Neural crest cell (in vitro differentiated cells): Measurements from ENCODE around the gene SCN3B. TPM values are rescaled to one million over a fixed set of nuclear protein-coding genes. Genes with fewer than 3 reads are reported as not detected.

ENCODE experiments used
- DNase-seq: peaks from one replicate; pipeline ENCODE4 v3.0.0; 2021; ENCODE audit warnings: low read depth, mixed read lengths, low spot score
- H3K27ac Mint-ChIP-seq: one replicate; pipeline ENCODE4 v1.8.0; 2021; ENCODE audit warnings: mild to moderate bottlenecking, mixed read lengths; ENCODE audit not compliant: unreplicated experiment
- H3K27me3 Mint-ChIP-seq: 2 replicates; pipeline ENCODE4 v1.8.0; 2021; ENCODE audit warnings: low read depth, mild to moderate bottlenecking, mixed read lengths
- H3K36me3 Mint-ChIP-seq: 2 replicates; pipeline ENCODE4 v1.8.0; 2021; ENCODE audit warnings: low read depth, mild to moderate bottlenecking, mixed read lengths
- H3K4me1 Mint-ChIP-seq: 2 replicates; pipeline ENCODE4 v1.8.0; 2021; ENCODE audit warnings: mixed read lengths
- H3K4me3 Mint-ChIP-seq: one replicate; pipeline ENCODE4 v1.8.0; 2021; ENCODE audit warnings: mild to moderate bottlenecking, mixed read lengths
- H3K9me3 Mint-ChIP-seq: 2 replicates; pipeline ENCODE4 v1.8.0; 2021; ENCODE audit warnings: mixed read lengths
- total RNA-seq: library from RNA; stranded (reverse); gene quantifications from 2 replicates; pipeline ENCODE4 v1.2.1, GENCODE V29; 2021
- TF ChIP-seq, protein P1 (sequence below): fragments of 200-600 bp; sonication (generic); conservative IDR thresholded peaks from 2 replicates; pipeline ENCODE4 v1.5.0; 2021; ENCODE audit warnings: antibody characterized with exemption, mild to moderate bottlenecking

The SCN3B gene
- total RNA-seq, 1 donor from 2014 or later = 3.6 TPM

DNA sequence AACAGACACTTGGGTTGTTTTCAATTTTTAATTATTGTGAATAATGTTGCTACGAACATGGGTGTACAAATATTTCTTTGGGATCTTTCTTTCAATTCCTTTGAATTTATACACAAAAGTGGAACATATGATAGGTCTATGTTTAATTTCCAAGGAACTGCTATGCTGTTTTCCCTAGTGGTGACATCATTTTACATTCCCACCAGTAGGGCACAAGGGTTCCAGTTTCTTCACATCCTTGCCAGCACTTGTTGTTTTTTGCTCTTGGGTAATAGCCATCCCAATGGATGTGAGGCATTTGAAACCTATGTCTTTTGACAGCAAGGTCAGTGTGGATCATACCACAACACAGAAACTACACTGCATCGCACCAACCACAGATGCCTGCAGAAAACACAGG is 41.8 kb upstream of the SCN3B start:
- Mint-ChIP-seq H3K36me3 (no peaks in the 10 kb centered on the region), H3K9me3 (no peaks in the 10 kb centered on the region), H3K4me3 (no peak overlapping the region), H3K27ac (no peak overlapping the region), H3K4me1 (no peaks in the 10 kb centered on the region), H3K27me3 (peaks cover 15% of the 10 kb centered on the region)
- DNase-seq = no peak
- TF ChIP-seq, protein P1, sequence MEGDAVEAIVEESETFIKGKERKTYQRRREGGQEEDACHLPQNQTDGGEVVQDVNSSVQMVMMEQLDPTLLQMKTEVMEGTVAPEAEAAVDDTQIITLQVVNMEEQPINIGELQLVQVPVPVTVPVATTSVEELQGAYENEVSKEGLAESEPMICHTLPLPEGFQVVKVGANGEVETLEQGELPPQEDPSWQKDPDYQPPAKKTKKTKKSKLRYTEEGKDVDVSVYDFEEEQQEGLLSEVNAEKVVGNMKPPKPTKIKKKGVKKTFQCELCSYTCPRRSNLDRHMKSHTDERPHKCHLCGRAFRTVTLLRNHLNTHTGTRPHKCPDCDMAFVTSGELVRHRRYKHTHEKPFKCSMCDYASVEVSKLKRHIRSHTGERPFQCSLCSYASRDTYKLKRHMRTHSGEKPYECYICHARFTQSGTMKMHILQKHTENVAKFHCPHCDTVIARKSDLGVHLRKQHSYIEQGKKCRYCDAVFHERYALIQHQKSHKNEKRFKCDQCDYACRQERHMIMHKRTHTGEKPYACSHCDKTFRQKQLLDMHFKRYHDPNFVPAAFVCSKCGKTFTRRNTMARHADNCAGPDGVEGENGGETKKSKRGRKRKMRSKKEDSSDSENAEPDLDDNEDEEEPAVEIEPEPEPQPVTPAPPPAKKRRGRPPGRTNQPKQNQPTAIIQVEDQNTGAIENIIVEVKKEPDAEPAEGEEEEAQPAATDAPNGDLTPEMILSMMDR = peak; percentile 28

DNA sequence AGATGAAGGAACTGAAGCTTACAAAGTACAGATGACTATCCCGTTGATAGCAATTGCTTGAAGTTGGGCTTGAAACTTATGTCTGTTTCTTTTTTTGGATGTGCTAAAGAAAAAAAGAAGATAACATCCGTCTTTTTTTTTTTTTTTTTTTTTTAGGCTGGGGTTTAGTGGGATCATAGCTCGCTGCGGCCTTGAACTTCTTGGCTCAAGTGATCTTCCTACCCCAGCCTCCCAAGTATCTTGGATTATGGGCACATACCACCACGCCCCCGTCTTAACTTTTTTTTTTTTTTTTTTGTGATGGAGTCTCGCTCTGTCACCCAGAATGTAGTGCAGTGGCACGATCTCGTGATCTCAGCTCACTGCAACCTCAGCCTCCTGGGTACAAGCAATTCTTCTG is 40.8 kb upstream of the SCN3B start:
- H3K27ac Mint-ChIP-seq = no peak overlapping the region
- DNase-seq = no peak
- no peaks in the 10 kb centered on the region for H3K9me3 Mint-ChIP-seq
- H3K36me3 Mint-ChIP-seq = no peaks in the 10 kb centered on the region
- H3K4me3 Mint-ChIP-seq = no peak overlapping the region
- no peaks in the 10 kb centered on the region for H3K4me1 Mint-ChIP-seq
- H3K27me3 Mint-ChIP-seq = peaks cover 23% of the 10 kb centered on the region
- TF ChIP-seq, protein P1 = no peak

DNA sequence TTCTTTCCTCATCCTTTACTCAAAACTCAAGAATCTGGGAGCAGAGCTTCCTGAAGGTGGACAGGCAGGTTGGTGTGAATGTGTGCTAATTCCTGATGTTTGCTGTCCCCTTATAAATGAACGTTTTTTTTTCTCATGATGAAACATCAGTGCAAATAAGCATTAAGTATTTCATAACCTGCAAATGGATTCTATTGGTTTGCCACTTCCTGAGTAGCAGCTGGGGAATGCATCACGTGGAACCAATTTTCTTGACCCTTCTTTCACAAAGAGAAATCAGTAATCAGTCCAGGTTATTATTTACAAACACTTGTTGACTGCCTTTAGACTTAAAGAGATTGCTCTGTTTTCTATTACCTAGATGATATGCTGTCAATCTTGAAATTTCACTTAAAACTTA is 40.1 kb upstream of the SCN3B start:
- TF ChIP-seq, protein P1 = no peak
- Mint-ChIP-seq H3K4me1 (no peaks in the 10 kb centered on the region), H3K27ac (no peak overlapping the region), H3K27me3 (peaks cover 24% of the 10 kb centered on the region), H3K4me3 (no peak overlapping the region), H3K36me3 (no peaks in the 10 kb centered on the region), H3K9me3 (no peaks in the 10 kb centered on the region)
- DNase-seq = no peak

DNA sequence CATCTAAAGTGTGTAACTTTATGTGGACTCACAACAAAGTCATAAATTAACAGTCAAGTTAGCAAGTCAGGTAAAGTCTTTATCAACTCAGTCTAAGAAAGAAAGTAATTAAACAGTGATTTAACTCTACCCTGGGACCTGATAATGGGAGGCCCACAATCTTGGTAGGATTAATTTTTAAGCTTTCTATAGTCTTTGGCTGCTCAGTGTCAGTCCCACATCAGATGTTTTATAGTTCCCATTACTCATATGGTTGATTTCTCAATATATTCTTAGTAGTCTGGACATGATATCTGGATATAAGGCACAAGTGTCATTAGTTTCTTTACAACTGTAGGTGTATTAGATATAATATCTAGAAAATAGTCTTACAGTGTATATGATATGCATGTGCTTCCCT is 38.5 kb upstream of the SCN3B start:
- Mint-ChIP-seq H3K4me1 (no peaks in the 10 kb centered on the region), H3K4me3 (no peak overlapping the region), H3K27ac (no peak overlapping the region), H3K9me3 (no peaks in the 10 kb centered on the region), H3K27me3 (peaks cover 27% of the 10 kb centered on the region), H3K36me3 (no peaks in the 10 kb centered on the region)
- no peak for DNase-seq
- TF ChIP-seq, protein P1 = no peak

DNA sequence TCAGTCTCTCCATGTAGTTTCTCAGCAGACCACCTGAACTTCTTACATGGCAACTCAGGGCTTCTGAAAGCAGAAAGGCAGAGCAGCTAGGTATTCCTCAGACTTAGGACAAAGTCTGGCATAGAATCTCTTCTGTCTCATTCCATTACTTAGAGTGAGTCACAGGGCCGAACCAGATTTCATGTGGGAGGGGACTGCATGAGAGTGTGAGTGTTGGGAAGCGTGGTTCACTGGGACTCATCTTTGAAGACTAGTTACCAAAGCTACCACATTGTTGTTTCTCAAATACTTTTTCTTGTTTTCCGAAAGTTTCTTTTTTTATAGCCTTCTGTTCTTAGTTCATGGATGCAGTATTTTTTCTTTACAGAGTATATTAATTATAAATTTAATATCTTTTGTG is 36.1 kb upstream of the SCN3B start:
- Mint-ChIP-seq H3K27ac (no peak overlapping the region), H3K36me3 (no peaks in the 10 kb centered on the region), H3K4me3 (no peak overlapping the region), H3K9me3 (no peaks in the 10 kb centered on the region), H3K27me3 (peaks cover 33% of the 10 kb centered on the region), H3K4me1 (no peaks in the 10 kb centered on the region)
- TF ChIP-seq, protein P1 = no peak
- DNase-seq = no peak

DNA sequence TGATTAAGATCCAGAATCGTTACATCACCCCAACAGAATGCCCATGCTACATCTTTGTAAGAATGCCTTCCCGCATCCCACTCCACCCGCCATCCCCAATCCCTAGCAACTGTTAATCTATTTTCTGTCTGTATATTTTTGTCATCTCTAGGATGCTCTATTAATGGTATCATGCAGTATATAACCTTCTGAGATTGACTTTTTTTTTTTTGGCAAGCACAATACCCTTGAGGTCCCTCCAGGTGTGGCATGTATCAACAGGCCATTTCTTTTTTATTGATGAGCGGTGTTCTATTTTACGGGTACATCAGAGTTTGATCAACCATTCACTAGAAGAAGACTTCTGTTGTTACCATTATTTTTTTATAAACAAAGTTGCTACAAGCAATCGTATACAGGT is 30.2 kb upstream of the SCN3B start:
- no peaks in the 10 kb centered on the region for H3K9me3 Mint-ChIP-seq
- H3K27ac Mint-ChIP-seq = no peak overlapping the region
- H3K36me3 Mint-ChIP-seq = no peaks in the 10 kb centered on the region
- H3K4me1 Mint-ChIP-seq = peaks cover 12% of the 10 kb centered on the region
- no peak for DNase-seq
- H3K4me3 Mint-ChIP-seq = no peak overlapping the region
- TF ChIP-seq, protein P1 = no peak
- H3K27me3 Mint-ChIP-seq = peaks cover 37% of the 10 kb centered on the region
